Measurements from ENCODE around the gene XIRP2. TPM values are rescaled to one million over a fixed set of nuclear protein-coding genes. Genes with fewer than 3 reads are reported as not detected.
"Not testable (repeated sequence)": the region's sequence is repeated elsewhere in the genome, so short reads cannot be mapped to it uniquely, and the experiment has no call there.

XIRP2 gene
- total and polyA plus RNA-seq, 2 of the 4 experiments (the other 2 are of a cell fraction) = 0.05 to 0.18 TPM

DNA sequence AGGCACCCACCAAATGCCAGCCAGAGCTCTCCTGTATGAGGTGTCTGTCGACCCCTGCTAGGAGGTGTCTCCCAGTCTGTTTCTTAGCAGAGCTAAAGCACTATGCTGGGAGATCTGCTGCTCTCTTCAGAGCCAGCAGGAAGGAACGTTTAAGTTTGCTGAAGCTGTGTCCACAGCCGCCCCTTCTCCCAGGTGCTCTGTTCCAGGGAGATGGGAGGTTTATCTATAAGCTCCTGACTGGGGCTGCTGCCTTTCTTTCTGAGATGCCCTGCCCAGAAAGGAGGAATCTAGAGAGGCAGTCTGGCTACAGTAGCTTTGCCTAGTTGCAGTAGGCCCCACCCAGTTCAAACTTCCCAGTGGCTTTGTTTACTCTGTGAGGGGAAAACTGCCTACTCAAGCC lies 210.7 kb downstream of the XIRP2 start:
- H3K9me1 ChIP-seq (ENCODE audit: insufficient read depth, low read length); H3K4me2 ChIP-seq (ENCODE audit: low read depth, low read length); H4K8ac ChIP-seq (ENCODE audit: low read depth in 2 of 2, low read length in 2 of 2); H3K36me3 ChIP-seq (ENCODE audit: control insufficient read depth, insufficient read depth, low read length); in situ Hi-C loops (cut with MboI; ENCODE audit: low sequenced_read_pairs); H2AK9ac ChIP-seq (replicated peaks; ENCODE audit: low read depth, low read length, poor library complexity); H2AK5ac ChIP-seq (ENCODE audit: low read depth, low read length); H3K56ac ChIP-seq (ENCODE audit: extremely low read depth, insufficient read depth, low read length); H4K91ac ChIP-seq (ENCODE audit: insufficient read depth, low read depth, low read length); H2BK20ac ChIP-seq (ENCODE audit: low read depth, low read length); H3K4ac ChIP-seq (ENCODE audit: low read depth, low read length); H3K27me3 ChIP-seq (ENCODE audit: control insufficient read depth, insufficient read depth, low read length); H2BK5ac ChIP-seq (ENCODE audit: low read depth, low read length, poor library complexity, severe bottlenecking); BruUV-seq (replicated peaks); H3K14ac ChIP-seq (replicated peaks; ENCODE audit: low read depth, low read length); CTCF ChIA-PET; intact Hi-C loops (cut with micrococcal nuclease); POLR2A ChIA-PET (ENCODE audit: unreplicated experiment); H2BK15ac ChIP-seq (ENCODE audit: low read depth, low read length); H3K9me3 ChIP-seq (ENCODE audit: control insufficient read depth, insufficient read depth, low read length); H3K23ac ChIP-seq (ENCODE audit: low read depth, low read length); H3K9ac ChIP-seq (ENCODE audit: low read depth, low read length); H4K5ac ChIP-seq (ENCODE audit: low read depth, low read length); ATAC-seq (ENCODE audit: low read depth); H4K20me1 ChIP-seq (ENCODE audit: insufficient read depth, low read length); H2AFZ ChIP-seq (replicated peaks; ENCODE audit: low read length, poor library complexity); H3K18ac ChIP-seq (ENCODE audit: low read depth, low read length); H3K4me1 ChIP-seq (ENCODE audit: control insufficient read depth, insufficient read depth, low read length); H3K27ac ChIP-seq (ENCODE audit: insufficient read depth, low read length); dilution Hi-C loops (cut with HindIII; ENCODE audit: low sequenced_read_pairs, unreplicated experiment); H3K79me1 ChIP-seq (ENCODE audit: low read depth in 1 of 2, low read length in 2 of 2); H3K4me3 ChIP-seq (ENCODE audit: insufficient read depth, low read depth, low read length); H2BK120ac ChIP-seq (ENCODE audit: low read depth, low read length); DNase-seq: not testable (repeated sequence)
- WGBS, 2 experiments (ENCODE audit: extremely low coverage in 2 of 2, insufficient read length in 1 of 2) = no CpG with 5 or more reads among the region's 3 CpGs
